Kidney (tissue), 14 donors: ENCODE data around the gene KRT9. TPM values are rescaled to one million over a fixed set of nuclear protein-coding genes. Genes with fewer than 3 reads are reported as not detected.
A peak's percentile ranks its signal among the peaks of the same experiment; 100 is the strongest.

Experiments used
- DNase-seq, 5 donors: peaks; one replicate each; pipeline ENCODE4 v3.0.0-alpha.2; 2013 to 2020
- FAIRE-seq: peaks from 2 replicates; lab custom pipeline; 2012; peaks lifted over from hg19 to GRCh38; lab: Jason Lieb, UNC
- H3K27ac ChIP-seq, 2 donors: one replicate each; pipeline ENCODE4 v1.7.0; 2013; ENCODE audit warnings: low read depth in 2 of 2, low read length in 2 of 2, inconsistent platforms in 1 of 2
- H3K27me3 ChIP-seq: one replicate; pipeline ENCODE4 v1.7.1; 2013; ENCODE audit warnings: low read length, inconsistent platforms; ENCODE audit not compliant: control insufficient read depth, insufficient read depth
- H3K36me3 ChIP-seq, 3 donors: one replicate each; pipeline versions ENCODE4 v1.7.0 to v1.7.1; 2013; ENCODE audit warnings: low read length in 3 of 3, control low read depth in 1 of 3, inconsistent platforms in 1 of 3; ENCODE audit not compliant: insufficient read depth in 3 of 3, control insufficient read depth in 2 of 3
- H3K4me1 ChIP-seq, 3 donors: one replicate each; pipeline versions ENCODE4 v1.7.0 to v1.7.1; 2013; ENCODE audit warnings: low read length in 3 of 3, inconsistent platforms in 1 of 3, low read depth in 1 of 3; ENCODE audit not compliant: control insufficient read depth in 2 of 3, insufficient read depth in 2 of 3
- H3K4me3 ChIP-seq, 3 donors: one replicate each; pipeline versions ENCODE4 v1.7.0 to v1.8.1; 2013; ENCODE audit warnings: low read length in 3 of 3, control low read depth in 1 of 3, inconsistent platforms in 1 of 3
- H3K9ac ChIP-seq, 3 donors: one replicate each; pipeline versions ENCODE4 v1.7.0 to v1.7.1; 2013; ENCODE audit warnings: low read length in 3 of 3, control low read depth in 1 of 3, inconsistent platforms in 1 of 3
- H3K9me3 ChIP-seq, 3 donors: one replicate each; pipeline versions ENCODE4 v1.7.0 to v1.7.1; 2013; ENCODE audit warnings: low read length in 3 of 3, control low read depth in 1 of 3, inconsistent platforms in 1 of 3; ENCODE audit not compliant: control insufficient read depth in 2 of 3, insufficient read depth in 1 of 3
- CTCF ChIP-seq: IDR thresholded peaks from 3 replicates; pipeline ENCODE4 v1.5.1; 2012; ENCODE audit warnings: mild to moderate bottlenecking, moderate library complexity, borderline replicate concordance; ENCODE audit not compliant: insufficient read depth; ENCODE audit errors: extremely low read depth
- intact Hi-C: fragments of 100-400 bp; cut with DNase I; formaldehyde crosslinking; loops from one replicate; pipeline ENCODE4 v1.11.1; 2022
- polyA plus RNA-seq: library from polyadenylated mRNA; stranded (reverse); fragments of 350-450 nt; fragmentation: Illumina TruSeq; extraction: RNeasy Lipid Tissue Mini Kit (QIAGEN cat#74804); gene quantifications from one replicate; pipeline ENCODE4 v1.2.3, GENCODE V29; 2014; ENCODE audit warnings: low read depth, low replicate concordance; ENCODE audit not compliant: insufficient read depth
- total RNA-seq: library from RNA; stranded (reverse); fragmentation: NEBNext Ultra II Directional; extraction: Animal tissue kit (Norgen Biotek cat#: 25700); gene quantifications from one replicate; pipeline ENCODE4 v1.2.1, GENCODE V29; 2021
- donor health status: control.
- donor health status: control.
- donor health status: control.
- donor health status: control.
- donor health status: control.
- donor health status: DM: yes; HTN: yes; CAD: no.
- donor health status: Normal renal cell carcinoma (clear cell type).

The KRT9 gene
- total and polyA plus RNA-seq, 2 donors from 2014 or later: not detected

- intact Hi-C loops: no loop called here
- H3K27ac ChIP-seq: no peak overlapping the region
- H3K9ac ChIP-seq: no peak overlapping the region
Measured at GRCh38 chr17:41524261-41524660, 47.6 kb downstream of the KRT9 start.

GRCh38 chr17:41523787-41524186, 48.1 kb downstream of the KRT9 start:
- Histone ChIP-seq H3K4me1 (peaks cover 0 to 3% (median 0%) of the 10 kb centered on the region in 3 donors), H3K4me3 (no peak overlapping the region), H3K27ac (no peak overlapping the region), H3K36me3 (peaks cover 0 to 4% (median 0%) of the 10 kb centered on the region in 3 donors), H3K9ac (no peak overlapping the region), H3K9me3 (no peaks in the 10 kb centered on the region), H3K27me3 (no peaks in the 10 kb centered on the region)
- intact Hi-C loops: no loop called here
- DNase-seq (no peak), FAIRE-seq (no peak)
- TF ChIP-seq CTCF: no peak

More at GRCh38 chr17:41524261-41524660, 47.6 kb downstream of the KRT9 start:
- H3K27me3 ChIP-seq: no peaks in the 10 kb centered on the region
- DNase-seq: no peak
- peaks cover 0 to 3% (median 2%) of the 10 kb centered on the region in 3 donors for H3K4me1 ChIP-seq
- peaks cover 0 to 4% (median 0%) of the 10 kb centered on the region in 3 donors for H3K36me3 ChIP-seq
- H3K4me3 ChIP-seq: peak overlapping the region in 1 of 3 donors; percentile 9
- FAIRE-seq: no peak
- no peak for TF ChIP-seq CTCF
- no peaks in the 10 kb centered on the region for H3K9me3 ChIP-seq

GRCh38 chr17:41523225-41523593, 48.6 kb downstream of the KRT9 start:
- DNase-seq (no peak), FAIRE-seq (no peak)
- TF ChIP-seq CTCF: no peak
- Histone ChIP-seq H3K27ac (no peak overlapping the region), H3K9me3 (no peaks in the 10 kb centered on the region), H3K9ac (no peak overlapping the region), H3K4me1 (peaks cover 0 to 3% (median 0%) of the 10 kb centered on the region in 3 donors), H3K36me3 (peaks cover 0 to 4% (median 0%) of the 10 kb centered on the region in 3 donors), H3K4me3 (no peak overlapping the region), H3K27me3 (no peaks in the 10 kb centered on the region)
- intact Hi-C loops: no loop called here
